IPS-NIHi7 (cell line): Measurements from ENCODE around the gene LGALS12.
A peak's percentile ranks its signal among the peaks of the same experiment; 100 is the strongest.
"Not testable (repeated sequence)": the region's sequence is repeated elsewhere in the genome, so short reads cannot be mapped to it uniquely, and the experiment has no call there.

ENCODE experiments used
- DNase-seq: peaks from one replicate; pipeline ENCODE4 v3.0.0; 2012; ENCODE audit warnings: mixed read lengths; ENCODE audit errors: extremely low spot score

LGALS12 gene

DNA sequence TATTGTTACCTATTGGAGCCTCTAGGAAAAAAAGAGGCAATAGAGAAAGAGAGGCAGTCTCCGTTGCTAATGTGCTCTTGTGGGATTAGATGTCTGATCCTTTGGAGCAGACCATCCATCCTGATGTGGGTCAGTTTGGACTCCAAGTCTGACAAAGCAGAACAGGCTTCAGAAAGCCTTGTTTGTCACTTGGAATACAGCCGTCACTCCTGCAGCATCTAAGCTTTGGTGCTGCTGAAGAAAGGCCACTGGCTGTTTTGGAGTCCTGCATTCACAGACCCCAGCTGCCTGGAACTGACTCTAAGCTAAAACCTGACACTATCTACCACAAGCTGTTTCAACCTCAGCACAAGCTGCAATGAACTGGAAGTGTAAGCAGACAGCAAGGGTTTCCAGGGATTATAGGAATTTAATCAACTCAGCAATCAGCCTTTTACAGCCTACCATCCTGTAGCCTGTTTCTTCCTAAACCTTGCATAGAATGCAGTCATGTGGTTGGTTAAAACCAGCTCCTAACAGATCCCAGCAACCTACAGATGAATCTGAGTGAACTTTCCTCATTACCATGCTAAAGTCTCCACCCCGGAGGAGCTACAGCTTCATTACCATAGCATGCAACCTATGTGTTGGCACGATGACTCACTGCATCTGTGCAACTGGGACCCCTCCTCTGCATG is 27.1 kb downstream of the LGALS12 start:
- DNase-seq: no peak

DNA sequence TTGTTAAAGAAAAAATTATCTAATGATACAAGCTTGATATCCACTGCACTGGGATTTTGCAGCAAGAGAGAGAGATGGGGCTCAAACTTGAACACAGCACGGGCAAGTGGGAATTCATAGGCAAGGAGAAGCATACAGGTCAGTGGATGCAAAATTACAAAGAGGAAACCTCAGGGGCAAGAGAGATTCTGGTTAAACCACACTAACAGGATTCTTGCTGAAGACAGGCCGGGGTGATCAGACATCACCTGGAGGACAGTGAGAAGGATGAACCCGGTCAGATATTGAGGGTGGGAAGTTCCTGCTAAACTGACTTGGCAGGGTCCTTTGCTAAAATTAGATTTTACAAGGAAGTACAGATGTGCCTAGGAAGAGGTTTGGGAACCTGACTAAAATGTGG is 28.2 kb downstream of the LGALS12 start:
- DNase-seq: no peak

- DNase-seq: no peak
Observed at GRCh38 chr11:63534895-63535461, 29.1 kb downstream of the LGALS12 start.

DNA sequence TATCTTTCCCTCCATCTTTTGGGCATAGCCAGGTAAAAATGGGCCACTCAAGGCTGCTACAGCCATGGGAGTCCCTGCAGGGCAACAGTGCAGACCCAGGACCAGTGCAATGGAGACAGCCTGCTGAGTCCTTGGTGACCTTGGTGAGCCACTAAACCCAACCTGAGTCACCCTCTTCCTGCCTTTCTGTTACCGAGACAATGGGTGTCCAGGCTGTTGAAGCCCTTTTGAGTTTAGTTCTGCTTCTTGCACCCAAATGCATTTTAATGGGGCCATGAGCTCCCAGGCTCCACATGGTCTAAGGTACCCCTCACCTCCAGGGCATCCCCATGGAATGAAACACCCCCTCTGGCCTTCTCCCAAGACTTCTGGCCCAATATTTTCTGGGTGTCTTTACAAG is 29.9 kb downstream of the LGALS12 start:
- no peak for DNase-seq

DNA sequence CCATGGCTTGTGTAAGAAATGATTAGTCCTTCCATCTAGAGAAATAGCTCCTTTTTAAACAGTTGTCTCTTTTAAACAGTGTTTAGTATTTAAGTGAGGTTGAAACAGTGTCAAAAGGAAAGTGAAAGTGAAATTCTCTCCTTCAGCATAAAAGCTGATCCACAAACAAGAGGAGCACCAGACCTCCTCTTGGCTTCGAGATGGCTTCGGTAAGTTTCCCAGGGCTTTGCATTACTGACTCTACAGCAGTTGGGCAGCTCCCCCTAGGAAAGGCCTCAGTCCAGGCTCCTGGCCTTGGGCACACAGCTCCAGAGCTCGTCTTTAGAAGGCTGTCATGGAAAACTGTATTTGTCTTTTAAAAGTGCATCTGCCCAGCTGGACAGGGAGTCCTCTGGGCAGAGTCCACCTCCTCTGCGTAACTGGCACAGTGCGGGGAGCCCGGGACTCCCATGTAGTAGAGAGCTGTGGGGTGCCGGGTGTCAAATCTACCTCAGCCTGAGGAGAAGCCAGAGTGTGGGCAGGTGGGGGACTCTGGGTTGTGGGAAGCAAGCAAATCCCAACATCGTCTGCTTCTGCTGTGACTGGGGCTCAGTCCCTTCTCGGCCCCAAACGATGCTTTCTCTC is 30.9 kb downstream of the LGALS12 start, which contains the start of gene PLAAT4:
TSS of gene PLAAT4 (plus strand) at position 140 of the 624 bp plus-strand sequence. CDS start at position 201, 61 bp downstream.
- peak; percentile 36 for DNase-seq

DNA sequence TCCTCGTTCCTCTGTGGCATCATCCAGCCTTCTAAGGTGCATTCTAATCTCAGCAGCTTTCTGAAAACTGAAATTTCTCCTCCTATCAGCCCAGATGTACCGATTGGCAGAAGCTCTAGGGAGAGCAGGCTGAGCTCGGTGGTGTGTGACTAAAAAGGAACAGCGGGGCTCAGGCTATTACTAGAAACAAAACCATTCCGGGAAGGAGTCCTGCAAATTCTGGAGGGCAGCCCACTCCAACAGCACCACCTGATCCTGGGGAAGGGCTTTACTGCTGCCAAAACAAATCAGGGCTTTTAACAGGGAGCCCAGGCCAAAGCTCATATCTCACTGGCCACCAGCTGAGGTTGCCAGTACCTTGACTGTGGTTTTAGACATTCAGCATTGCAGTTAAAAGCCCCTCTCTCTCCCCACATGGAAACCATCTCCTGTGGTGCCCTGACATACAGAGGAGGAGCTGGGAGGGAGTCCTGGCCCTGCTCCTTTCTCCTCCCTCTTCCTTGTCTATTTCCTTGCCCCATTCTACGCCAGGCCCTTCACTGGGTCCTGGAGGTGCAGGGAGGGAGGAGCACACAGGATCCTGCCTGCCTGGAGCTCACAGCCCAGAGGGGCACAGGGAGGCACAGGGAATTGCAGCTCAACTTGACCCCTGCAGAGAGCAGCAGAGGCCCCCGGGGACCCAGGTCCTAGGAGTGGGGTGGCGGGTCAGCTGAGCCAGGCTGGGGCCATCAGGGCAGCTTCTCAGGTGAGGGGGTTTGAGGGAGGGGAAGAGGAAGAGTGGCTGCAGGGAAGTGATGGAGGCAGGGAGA is 31.6 kb downstream of the LGALS12 start:
- DNase-seq: no peak

DNA sequence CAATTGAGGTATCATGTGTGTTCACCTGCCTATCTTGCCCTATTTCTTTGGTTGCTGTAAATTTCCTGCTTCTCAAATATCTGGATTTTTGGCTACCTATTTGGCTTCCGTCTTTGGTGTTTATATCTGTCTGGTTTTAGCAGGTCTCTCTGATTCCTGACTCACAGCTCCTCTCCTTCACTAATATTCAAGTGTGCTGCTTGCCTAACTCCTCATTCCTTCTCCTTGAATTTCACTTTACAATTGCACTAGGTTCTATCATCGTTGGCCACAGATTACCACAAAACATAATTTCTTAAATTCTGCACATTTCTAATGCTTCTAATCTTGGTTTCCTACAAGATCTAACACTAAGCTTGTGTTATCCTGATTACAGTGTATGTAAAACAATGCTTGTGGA is 36.6 kb downstream of the LGALS12 start:
- not testable (repeated sequence) for DNase-seq

GRCh38 chr11:63543711-63544110 is 37.8 kb downstream of the LGALS12 start:
- no peak for DNase-seq

GRCh38 chr11:63547061-63547460 is 41.2 kb downstream of the LGALS12 start:
- DNase-seq: no peak

GRCh38 chr11:63548178-63548577 is 42.3 kb downstream of the LGALS12 start:
- DNase-seq: no peak

DNA sequence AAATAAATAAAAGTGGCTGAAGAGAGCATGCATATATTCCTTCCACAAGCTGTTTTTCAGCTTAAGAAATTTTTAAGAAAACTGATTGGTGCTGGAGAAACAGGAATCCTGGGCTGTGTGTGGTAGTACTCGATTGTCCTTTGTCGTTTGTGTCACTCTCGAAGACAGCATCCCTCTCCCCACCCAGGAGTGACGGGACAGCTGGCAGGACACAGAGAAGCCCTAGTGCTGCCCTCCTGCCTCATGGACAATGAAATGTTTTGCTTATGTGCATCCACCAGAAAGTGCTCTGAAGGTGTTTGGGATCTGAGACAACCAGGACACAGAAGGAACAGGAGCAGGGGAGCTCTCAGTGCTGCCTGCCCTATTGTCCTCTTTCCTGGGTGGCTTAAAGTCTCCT is 43.5 kb downstream of the LGALS12 start:
- no peak for DNase-seq

DNA sequence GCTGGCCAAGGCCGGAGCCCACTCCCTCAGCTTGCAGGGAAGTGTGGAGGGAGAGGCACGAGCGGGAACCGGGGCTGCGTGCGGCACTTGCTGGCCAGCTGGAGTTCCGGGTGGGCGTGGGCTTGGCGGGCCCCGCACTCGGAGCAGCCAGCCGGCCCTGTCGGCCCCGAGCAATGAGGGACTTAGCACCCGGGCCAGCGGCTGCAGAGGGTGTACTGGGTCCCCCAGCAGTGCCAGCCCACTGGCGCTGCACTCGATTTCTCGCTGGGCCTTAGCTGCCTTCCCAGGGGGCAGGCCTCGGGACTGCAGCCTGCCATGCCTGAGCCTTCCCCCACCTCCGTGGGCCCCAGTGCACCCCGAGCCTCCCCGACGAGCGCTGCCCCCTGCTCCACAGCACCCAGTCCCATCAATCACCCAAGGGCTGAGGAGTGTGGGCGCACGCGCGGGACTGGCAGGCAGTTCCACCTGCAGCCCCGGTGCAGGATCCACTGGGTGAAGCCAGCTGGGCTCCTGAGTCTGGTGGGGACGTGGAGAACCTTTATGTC is 44.3 kb downstream of the LGALS12 start:
- DNase-seq: not testable (repeated sequence)

- DNase-seq: no peak
Observed at GRCh38 chr11:63551091-63551888, 45.4 kb downstream of the LGALS12 start.

- no peak for DNase-seq
Observed at GRCh38 chr11:63551889-63552266, 46.0 kb downstream of the LGALS12 start.

DNA sequence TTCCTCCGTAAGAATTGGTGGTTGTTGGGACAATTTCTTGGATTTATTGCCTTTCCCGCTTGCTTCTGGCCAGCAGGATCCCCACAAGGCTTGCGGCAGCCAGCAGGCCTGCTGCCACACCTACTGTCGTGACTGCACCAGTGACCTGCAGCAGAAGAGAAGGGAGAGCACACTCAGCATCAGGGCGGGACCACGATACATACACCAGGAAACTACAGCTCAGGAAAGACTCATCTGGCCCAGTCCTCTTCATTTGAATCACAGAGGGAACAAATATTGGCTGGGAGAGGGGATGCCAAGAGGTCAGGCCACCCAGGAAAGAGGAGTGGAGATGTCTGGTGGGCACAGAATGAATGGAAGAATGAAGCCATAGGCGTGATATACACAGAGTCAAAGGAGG is 47.0 kb downstream of the LGALS12 start:
- DNase-seq: no peak

GRCh38 chr11:63553759-63554158 is 47.9 kb downstream of the LGALS12 start:
- no peak for DNase-seq

GRCh38 chr11:63554877-63555223 is 49.0 kb downstream of the LGALS12 start:
- no peak for DNase-seq

DNA sequence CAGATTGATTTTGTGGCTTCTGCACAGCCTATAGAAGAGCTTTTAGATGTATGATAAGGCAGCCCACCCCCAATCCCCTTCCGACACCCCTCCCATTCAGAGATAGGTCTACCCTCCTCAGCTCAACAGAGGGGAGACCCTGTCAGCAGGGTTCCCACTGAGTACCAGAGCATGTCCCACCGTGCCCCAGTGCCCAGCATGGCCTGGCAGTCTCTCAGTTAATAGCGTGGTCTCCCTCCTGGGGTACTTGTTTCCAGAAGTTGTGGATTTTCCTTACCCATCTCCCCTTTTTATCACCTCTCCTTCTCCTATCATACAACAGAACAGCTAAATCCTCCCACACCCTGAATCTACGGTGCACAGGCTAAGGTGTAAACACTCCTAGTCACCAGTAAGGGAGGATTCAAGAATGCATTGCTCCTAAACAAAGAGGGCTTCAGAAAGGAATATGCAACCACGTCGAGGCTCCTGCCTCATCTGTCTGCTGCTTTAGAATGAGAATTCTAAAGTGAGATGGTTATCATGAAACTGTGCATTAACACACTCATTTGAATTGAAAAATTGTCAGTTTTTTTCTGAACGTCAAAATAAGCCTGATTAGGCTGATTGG is 50.6 kb downstream of the LGALS12 start:
- no peak for DNase-seq

DNA sequence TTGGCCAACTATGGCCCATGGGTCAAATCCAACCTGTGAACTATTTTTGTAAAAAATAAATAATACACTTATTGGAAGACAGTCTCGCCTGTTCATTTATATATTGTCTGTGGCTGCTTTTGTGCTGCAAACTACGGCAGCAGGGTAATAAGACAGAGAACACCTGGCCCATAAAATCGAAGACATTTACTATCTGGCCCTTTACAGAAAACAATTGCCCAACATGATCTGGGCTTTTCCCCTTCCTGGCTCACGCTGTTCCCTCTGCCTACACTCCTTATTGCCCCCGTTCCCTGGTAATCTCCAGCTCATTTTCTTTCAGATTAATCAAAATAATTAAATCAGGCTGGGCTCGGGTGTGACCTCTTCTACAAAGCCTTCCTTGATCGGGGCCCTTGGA is 51.7 kb downstream of the LGALS12 start:
- no peak for DNase-seq

DNA sequence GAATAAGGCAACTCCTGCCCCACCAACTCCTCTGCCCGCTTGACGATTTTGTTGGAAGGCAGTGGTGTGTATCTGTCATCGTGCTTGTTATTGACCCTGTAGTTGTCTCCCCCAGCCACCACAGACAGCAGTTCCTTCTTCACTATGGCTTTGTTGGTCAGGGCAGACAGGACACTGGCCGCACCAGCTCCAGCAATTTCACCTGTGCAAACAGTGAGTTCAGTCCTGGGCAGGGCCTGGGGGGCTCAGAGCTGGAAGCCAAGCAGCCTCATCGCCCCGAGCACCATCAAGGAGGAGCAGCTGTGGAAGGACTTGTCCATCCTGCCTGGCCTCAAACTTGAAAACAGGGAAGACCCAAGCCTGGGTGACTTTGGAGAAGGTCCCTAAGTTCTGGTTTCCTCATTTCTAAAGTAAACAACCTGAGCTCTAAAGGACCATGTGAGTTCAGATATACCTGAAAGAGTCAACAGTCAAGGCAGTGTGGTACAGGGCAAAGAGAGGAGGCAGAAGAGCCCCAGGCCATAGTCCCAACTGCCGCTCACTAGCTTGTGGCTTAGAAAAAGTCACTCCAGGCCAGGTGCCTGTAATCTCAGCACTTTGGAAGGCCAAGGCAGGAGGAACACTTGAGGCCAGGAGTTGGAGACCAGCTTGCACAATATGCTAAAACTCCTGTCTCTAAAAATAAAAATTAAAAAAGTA is 52.7 kb downstream of the LGALS12 start:
- DNase-seq: no peak
